Left forelimb (tissue), 1 donor: ENCODE measurements around the gene KMT2C.
"Not testable (repeated sequence)": the region's sequence is repeated elsewhere in the genome, so short reads cannot be mapped to it uniquely, and the experiment has no call there.

Source experiments
- DNase-seq: peaks from one replicate; pipeline ENCODE4 v3.0.0-alpha.2; 2018; ENCODE audit warnings: low spot score

The KMT2C gene

DNA sequence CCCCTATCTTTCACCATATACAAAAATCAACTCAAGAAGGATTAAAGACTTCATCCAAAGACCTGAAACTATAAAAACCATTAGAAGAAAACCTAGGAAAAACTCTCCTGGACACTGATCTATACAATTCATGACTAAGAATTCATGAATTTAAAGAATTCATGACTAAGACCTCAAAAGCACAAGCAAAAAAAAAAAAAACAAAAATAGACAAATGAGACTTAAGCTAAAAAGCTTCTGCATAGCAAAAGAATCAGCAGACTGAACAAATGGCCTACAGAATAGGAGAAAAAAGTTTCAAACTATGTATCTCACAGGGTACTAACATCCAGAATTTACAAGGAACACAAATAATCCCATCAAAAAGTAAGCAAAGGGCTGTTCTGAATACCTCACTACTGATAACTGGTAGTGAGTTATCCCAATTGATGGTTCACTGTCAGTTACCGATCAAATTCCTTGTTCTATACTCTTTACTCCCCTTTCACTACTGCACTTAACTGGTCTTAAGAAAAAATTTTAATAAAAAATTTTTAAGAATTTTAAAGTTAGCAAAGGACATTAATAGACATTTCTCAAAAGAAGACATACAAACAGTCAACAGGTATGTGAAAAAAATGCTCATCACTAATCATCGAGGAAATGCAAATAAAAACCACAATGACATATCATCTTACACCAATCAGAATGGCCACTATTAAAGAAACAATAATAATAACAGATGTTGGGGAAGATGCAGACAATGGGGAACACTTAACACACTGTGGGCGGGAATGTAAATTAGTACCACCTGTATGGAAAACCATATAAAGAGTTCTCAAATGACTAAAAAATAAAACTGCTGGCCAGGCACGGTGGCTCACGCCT, 33.2 kb downstream of the KMT2C start:
- no peak for DNase-seq

DNA sequence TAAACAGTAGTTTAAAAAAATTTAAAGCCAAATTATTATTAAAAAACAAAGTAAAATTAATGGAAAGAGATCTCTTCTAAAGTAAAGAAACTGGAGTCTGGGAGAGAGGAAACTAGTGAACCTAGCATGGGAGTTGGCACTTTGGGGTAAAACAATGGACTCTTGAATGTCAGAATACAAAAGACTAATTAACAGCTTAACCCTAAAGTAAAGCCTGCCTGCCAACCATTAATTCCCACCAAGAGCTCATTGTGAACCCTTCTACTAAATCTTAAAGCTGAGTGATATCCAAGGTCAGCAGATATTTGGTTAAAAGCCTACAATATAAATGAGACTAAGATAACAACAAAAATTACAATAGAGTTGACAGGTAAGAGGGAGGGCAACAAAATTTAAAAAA, 36.5 kb downstream of the KMT2C start:
- DNase-seq, result no peak

DNA sequence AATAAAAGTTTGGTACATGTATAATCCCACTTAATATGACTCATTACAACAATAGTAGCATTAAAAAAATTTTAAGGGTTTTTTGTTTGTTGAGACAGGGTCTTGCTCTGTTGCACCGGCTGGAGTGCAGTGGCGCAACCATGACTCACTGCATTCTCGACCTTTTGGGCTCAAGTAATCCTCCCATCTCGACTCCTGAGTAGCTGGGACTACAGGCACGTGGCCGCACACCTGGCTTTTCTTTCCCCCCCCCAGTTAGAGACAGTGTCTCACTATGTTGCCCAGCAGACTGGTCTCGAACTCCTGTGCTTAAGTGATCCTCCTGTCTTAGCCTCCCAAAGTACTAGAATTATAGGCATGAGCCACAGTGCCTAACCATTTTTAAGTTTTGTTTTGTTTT, 40.7 kb downstream of the KMT2C start:
- DNase-seq, result no peak

DNA sequence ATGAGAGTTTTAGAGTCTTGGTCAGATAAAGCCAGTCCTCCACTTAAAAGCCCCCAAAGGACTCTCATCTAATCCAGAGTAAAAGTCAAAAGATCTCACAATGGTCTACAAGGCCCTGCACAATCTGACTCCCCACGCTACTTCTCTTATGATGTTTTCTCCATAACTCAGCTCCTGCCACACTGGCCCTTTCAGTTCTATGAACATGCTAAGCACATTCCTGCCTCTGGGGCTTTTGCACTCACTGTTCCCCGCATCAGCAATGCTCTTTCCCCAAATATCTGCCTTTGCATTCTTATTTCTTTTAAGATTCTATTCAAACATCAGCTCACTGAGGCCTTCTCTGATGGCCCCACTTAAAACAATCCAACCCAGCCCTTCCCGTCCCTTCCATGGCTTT, 41.6 kb downstream of the KMT2C start:
- DNase-seq, result not testable (repeated sequence)

DNA sequence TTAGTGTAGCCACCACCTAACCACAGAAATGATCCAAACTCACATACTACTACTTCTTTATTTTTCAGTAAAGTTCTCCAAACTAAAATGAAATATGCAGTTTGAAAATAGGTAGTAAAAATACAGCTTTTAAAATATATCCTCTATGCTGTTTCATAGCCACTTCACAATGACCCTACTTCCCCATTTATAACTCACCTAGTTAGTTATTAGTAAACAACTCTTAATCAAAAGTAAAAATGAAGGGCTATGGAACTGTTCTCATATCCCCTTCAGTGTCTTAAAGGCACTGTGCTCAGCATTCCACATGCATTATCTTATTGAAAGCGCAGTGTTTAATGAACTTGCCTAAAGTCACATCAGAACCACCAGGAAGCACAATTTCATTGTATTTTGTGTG, 43.5 kb downstream of the KMT2C start:
- no peak for DNase-seq

DNA sequence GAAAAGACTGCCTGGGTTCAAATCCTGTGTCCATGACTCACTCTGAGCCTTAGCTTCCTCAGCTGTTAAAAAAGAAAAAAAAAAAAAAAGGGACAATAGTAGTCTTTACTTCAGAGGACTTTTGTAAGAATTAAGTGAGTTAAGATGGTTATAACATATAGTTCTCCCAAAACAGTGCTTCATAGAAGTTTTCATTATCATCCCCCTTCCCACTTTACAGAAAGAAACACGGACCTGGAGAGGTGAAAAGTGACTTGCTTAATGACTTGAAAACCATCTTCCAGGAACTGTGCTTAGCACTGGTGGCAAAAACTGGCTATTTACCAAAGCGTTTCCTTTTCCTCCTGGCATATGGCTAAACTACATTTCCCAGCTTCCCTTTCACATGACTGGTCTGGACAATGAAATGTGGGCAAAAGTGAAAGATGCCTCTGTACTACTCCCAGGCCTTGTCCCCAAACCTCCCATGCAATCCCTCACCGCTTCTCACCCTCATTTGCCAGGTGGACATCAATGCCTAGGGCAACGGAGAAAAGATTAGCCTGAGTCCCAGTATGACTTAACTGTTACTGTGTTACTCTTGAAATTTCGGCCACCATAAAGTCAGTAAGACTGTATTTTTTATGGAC, 49.6 kb downstream of the KMT2C start:
- not testable (repeated sequence) for DNase-seq

DNA sequence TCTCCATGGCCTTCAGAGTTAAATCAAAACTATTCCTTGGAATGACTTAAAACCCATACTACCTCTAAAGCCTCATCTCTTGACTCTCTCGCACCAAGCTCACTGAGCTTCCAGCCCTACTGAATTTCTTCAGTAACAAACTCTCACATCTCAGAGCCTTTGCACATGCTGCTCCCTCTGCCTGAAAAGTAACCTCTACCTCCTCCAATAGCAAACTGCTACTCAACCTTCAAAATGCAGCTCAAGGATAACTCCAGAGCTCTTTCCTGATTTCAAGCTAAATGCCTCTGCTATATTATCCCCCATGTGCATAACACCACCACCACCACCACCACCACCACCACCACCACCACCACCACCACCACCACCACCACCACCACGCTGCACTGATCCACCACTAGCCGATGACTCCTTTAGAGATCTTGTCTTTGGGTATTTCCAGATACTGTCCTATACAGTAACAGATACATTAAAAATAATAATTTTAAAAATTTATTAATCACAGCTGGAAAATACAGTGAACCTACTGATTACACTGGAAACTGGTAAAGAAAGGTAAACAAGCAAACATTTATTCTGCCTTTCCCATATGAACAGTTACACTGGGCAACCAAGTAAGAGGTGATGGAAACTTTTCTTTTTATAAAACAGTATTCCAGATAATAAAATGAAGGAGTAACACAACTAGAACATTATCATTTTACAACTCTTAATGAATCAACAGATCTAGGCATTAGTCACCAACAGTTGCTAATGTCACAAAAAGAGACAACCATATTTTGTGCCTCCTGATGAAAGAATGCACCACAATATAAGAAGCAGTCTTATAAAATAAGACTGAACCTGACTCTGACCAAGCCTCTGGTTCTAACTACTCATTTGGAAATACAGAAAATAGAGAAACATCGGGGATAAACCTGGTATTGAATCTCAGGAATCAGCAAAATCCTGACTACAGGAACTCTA, 51.3 kb downstream of the KMT2C start:
- DNase-seq, result not testable (repeated sequence)

DNA sequence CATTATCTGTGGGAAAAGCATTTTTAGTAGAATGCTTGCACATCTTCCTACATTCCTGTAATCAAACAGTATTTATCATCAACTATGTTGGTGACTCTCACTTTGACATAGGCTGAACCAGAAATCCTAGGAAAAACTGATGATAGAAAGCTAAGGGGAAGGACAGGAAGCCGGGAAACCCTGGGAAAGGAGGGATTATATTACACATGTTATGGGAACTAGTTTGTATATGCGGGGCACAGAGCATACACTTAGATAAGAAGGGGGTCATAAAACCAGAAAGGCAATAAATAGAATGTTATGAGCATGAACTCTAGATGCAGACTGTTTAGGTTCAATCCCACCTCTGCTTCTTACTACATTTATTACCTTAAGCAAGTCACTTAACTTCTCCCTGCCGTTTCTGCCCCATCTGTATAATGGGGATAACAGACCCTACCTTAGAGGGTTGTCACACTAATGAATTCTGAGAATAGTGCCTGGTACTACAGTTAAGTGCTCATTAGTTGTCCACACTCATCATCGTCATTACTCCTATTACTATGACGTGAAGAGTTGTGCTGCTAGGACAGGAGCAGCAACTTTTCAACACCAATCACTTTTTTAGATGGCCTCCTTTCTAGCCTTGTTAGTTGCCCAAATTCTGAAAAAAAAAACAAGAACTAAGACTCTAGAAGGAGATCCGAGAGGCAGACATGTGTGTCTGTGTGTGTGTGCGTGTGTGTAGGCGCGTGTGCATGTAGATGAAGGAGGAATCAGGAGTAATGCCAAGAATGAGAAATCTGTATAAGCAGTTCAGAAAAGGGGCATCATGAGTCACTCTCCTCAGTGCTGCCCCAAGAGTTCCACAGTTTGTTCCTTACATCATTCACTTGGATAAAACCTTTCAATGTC, 52.2 kb downstream of the KMT2C start:
- DNase-seq, result no peak

DNA sequence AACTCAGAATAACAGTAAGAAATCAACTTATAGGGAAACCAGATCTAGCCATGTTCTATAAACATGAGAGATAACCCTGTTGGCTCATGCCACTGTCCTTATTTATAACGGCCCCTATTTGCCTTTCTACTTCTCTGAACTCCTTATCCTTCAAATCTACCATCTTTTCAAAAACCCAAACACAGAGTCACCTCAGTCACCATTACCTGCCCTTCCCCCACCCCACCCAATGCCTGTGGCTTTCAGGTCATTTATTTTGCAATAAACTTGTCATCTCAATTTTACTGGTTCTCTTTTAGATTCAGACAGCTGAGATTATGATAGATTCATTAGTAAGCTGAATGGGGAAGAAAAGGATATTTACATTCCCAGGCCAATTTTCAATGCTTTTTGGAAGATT, 53.6 kb downstream of the KMT2C start:
- DNase-seq, result no peak

DNA sequence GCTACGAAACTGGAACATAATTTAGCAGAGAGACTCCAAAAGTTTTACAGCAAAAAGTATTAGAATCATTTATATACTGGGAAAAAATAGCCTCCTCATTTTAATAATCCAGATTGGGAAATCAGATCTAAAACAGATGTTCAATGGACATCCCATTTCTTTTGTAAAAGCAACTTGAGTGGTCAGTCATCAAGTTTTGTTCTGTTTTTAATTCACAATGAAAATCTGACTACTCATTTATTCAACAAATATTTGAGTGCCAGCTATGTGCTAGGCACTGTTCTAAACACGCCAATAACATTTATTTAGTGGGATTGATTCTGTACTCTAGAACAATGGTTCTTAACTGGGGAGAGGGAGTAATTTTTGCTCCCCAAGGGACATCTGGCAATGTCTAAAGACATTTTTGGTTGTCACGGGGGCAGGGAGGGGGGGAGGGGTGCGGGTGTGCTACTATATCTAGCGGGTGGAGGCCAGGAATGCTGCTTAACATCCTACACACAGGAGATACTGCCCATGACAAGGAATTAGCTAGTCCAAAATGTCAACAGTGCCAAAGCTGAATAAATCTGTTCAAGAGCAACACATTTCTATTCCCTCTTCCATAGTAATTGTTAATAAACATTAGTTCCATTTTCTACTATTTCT, 54.7 kb downstream of the KMT2C start:
- not testable (repeated sequence) for DNase-seq

DNA sequence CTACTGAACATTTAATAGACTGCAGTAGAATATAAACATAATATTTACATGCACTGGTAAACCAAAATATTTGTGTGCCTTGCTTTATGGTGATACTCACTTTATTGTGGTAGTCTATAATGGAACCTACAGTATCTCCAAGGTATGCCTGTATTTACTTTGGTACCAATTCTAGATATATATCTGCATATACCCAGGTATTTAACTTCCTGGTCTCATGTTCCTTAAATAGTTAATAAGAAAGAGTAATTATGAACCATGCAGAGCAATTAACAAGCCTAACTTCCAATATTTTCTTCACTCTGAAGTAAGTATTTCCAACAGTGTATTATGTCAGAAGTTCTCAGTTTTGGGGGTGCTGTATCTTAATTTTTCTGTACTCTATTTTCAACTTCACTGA, 57.3 kb downstream of the KMT2C start:
- not testable (repeated sequence) for DNase-seq

DNA sequence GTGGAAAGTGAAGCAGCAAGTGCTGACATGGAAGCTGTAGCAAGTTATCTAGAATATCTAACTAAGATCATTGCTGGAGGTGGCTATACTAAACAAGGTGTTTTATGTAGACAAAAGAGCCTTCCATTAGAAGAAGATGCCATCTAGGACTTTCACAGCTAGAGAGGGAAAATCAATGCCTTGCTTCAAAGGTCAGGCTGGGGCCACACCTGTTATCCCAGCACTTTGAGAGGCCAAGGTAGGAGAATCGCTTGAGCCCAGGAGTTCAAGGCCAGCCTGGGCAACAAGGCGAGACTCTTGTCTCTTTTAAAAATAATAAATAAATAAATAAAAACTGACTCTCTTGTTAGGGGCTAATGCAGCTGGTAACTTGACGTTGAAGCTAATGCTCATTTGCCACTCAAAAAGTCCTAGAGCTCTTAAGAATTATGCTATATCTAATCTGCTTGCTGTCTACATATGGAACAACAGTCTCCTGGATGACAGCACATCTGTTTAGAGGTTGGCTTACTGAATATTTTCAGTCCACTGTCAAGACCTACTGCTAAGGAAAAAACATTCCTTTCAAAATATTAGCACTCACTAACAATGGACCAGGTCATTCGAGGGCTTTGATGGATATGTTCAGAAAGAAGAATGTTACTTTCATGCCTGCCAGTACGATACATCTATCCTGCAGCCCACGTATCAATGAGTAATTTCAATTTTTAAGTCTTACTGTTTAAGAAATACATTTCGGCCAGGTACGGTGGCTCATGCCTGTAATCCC, 58.9 kb downstream of the KMT2C start:
- DNase-seq, result not testable (repeated sequence)

DNA sequence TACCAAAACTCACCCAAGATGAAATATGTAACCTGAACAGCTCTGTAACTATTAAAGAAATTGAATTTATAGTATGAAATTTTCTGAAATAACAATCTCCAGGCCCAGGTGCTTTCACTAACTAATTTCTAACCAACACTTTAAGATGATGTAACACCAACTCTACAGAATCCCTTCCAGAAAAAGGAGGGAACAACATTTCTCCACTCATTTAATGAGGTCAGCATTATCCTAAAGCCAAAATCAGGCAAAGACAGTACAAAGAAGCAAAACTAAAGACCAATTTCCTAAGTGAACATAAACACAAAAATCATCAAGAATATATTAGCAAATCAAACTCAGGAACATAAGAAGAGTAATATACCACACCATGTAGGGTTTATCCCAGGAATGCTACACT, 65.5 kb downstream of the KMT2C start:
- no peak for DNase-seq

DNA sequence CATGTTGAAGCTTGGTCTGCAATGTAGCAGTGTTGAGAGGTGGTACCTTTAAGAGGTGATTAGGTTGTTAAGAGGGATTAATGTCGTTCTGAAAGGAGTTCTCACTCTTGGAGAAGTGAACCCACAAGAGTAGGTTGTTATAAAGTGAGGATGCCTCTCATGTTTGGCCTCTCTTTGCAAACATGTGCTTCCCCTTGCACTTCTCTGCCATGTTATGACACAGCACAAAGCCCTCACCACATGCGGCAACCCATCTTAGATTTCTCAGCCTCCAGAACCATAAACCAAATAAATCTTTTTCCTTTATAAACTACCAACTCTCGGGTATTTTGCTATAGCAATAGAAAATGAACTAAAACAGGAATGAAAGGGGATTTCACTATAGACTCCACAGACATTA, 66.3 kb downstream of the KMT2C start:
- DNase-seq, result no peak

DNA sequence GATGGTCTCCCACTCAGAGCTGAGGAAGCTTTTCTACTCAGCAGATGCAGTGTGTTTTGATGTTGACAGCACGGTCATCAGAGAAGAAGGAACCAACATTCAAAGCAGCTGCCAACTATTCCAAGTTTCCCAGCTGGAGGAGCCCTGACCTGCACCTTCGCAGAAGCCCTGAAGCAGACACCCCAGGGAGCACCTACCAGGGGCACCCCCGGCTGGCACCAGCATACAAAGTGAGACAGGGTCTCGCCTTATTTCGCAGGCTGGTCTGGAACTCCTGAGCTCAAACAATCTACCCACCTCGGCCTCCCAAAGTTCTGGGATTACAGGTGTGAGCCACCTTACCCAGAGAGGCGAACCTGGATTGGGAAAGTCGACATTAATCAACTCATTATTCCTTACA, 68.6 kb downstream of the KMT2C start:
- DNase-seq, result no peak

DNA sequence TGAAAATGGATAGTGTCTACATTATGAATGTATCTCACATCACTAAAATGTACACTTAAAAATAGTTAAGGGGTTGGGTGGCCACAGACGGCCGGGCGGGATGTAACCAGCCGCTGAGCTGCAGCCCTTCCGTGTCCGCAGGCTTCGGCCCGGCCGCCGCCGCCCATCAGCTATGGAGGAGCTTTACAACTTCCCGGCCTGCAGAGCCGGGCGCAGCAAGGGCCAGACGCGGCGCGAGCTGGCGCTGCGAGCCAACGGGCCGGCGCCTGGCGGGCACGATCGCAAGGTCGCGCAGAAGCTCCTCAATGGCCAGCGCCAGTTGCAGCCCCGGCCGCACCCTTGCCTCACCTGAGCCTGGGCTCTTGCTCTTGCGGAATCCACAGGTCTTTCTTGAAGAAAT, 69.1 kb downstream of the KMT2C start:
- no peak for DNase-seq

DNA sequence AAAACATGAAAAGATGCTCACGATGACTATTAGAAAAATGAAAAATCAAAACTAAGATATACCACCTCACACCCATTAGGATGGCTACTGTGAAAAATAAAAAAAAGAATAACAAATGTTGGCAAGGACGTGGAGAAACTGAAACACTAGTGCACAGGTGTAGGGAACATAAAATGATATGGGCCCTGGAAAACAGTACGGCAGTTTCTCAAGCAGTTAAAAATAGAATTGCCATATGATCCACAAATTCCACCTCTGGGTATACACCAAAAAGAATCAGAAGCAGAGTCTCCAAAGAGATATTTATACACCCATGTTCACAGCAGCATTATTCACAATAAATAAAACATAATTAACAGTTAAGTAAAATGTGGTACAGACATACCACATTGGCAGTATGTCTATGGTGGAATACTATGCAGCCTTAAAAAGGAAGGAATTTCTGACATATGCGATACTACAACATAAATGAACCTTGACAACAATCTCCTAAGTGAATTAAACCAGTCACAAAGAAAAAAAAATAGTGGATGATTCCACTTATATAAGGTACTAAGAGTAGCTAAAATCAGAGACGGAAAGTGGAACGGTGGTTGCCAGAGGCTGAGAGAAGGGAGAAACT, 69.7 kb downstream of the KMT2C start:
- no peak for DNase-seq

DNA sequence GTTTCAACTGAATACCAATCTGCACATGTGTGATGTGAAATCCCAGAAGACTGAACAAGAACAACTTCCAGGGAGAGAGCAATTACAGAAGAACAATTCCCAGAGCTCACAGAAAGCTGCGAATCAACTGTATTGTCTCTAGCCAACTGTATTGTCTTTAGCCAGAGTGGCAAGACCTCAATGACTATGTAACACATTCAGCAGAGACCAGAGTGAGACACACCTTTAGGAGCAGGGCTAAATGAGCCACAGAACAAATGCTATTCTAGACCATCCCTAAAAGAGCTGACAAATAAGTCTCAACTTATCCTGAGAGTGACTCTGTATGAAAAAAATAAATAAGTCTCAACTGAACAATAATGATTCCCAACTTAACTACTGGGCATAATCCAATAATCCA, 72.0 kb downstream of the KMT2C start:
- DNase-seq, result no peak

DNA sequence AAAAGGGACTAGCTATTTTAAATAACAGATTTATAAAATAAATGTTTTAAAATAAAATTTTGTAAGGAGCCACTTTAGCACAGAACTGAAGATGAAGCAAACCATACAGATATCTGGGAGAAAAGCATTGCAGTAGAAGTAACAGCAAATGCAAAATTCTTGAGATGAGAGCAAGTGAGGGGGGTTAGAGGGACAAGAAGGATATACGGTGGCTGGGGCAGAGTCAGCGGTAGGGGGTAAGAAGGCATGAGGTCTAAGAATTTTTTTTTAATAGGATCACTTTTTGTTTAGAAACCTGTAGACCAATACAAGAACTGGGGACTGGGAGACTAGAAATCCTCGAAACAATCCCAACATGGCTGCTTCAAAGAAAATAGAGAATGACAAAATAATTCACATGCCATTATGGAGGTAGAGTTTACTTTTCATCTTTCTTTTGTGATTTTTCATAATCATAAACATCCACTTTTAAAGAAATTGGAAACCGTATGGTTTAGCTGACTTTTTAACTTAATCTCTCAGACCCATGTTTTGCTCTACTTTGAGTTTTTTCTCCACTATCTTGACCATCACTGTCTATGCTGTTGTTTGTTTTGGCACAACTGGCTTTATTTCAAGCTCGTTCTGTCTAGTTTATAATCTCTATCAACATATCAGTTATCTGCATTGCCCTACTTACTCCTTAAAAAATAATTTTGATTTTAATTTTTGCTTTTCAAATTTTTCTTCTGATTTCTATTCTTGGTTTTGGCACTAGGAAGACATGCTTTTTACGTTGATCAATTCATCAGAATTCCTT, 73.5 kb downstream of the KMT2C start:
- DNase-seq, result no peak
